Upper lobe of left lung (tissue), 6 donors: ENCODE data around the gene AAK1. TPM values are rescaled to one million over a fixed set of nuclear protein-coding genes. Genes with fewer than 3 reads are reported as not detected.
"Not testable (repeated sequence)": the region's sequence is repeated elsewhere in the genome, so short reads cannot be mapped to it uniquely, and the experiment has no call there.

Source experiments
- ATAC-seq, 2 donors: fragments of 200-7000 bp; cut with Tn5 transposase; one replicate each; pipeline ENCODE4 v1.9.1; 2022; ENCODE audit warnings: mild to moderate bottlenecking in 2 of 2, moderate library complexity in 2 of 2; ENCODE audit not compliant: low FRiP score in 2 of 2
- DNase-seq, 2 donors: peaks; one replicate each; pipeline ENCODE4 v3.0.0-alpha.2; 2019 to 2020
- H3K27ac ChIP-seq, 4 donors: fragments of 200-600 bp; sonication (generic); one replicate each; pipeline ENCODE4 v1.5.1; 2016 to 2019
- H3K27me3 ChIP-seq, 4 donors: fragments of 200-600 bp; sonication (generic); one replicate each; pipeline ENCODE4 v1.5.1; 2017 to 2019
- H3K36me3 ChIP-seq, 4 donors: fragments of 200-600 bp; sonication (generic); one replicate each; pipeline ENCODE4 v1.5.1; 2016 to 2019
- H3K4me1 ChIP-seq, 4 donors: fragments of 200-600 bp; sonication (generic); one replicate each; pipeline ENCODE4 v1.5.1; 2018 to 2019
- H3K4me3 ChIP-seq, 4 donors: fragments of 200-600 bp; sonication (generic); one replicate each; pipeline ENCODE4 v1.5.1; 2017 to 2019; ENCODE audit warnings: mild to moderate bottlenecking in 2 of 4, moderate library complexity in 1 of 4
- H3K9me3 ChIP-seq, 4 donors: fragments of 200-600 bp; sonication (generic); one replicate each; pipeline ENCODE4 v1.5.1; 2018 to 2019
- CTCF ChIP-seq, 6 experiments: fragments of 450-650 bp in 4 of 6; fragments of 200-600 bp in 2 of 6; sonication (generic) in 2 of 6; IDR thresholded peaks; one replicate each; pipeline ENCODE4 v1.5.1; 2016 to 2019; ENCODE audit warnings: antibody characterized with exemption in 6 of 6
- EP300 ChIP-seq, 4 donors: sonication (generic); formaldehyde crosslinking; IDR thresholded peaks; one replicate each; pipeline ENCODE4 v1.5.1; 2017; ENCODE audit warnings: antibody characterized with exemption in 4 of 4, control low read depth in 2 of 4
- POLR2A ChIP-seq, 4 donors: fragments of 450-650 bp; IDR thresholded peaks; one replicate each; pipeline ENCODE4 v1.5.1; 2016 to 2017; ENCODE audit warnings: antibody characterized with exemption in 4 of 4, mild to moderate bottlenecking in 2 of 4
- POLR2AphosphoS5 ChIP-seq, 2 donors: sonication (generic); formaldehyde crosslinking; IDR thresholded peaks; one replicate each; pipeline ENCODE4 v1.5.1; 2017; ENCODE audit warnings: antibody characterized with exemption in 2 of 2
- WGBS, 2 donors: methylation state at CpG; one replicate each; pipeline ENCODE4 v1.1.5; 2017 to 2018; 5-methylcytosine and 5-hydroxymethylcytosine counted together
- total RNA-seq, 6 donors: library from RNA; depleted of rRNA in 4 of 6; stranded (reverse); fragments of >200 nt in 4 of 6; gene quantifications; one replicate each; pipeline versions ENCODE4 v1.1.0 to v1.2.1, GENCODE V29; 2016 to 2021
- donor health status: DM: no; HTN: no; CAD: no; lungs with moderate emphysema.
- donor health status: DM: no; HTN: yes; CAD: no; lungs with severe emphysema.

AAK1 gene
- total RNA-seq, 6 donors from 2014 or later: 45.1 to 105 (median 58.8) TPM

GRCh38 chr2:69450735-69451416 lies 192.7 kb downstream of the AAK1 start:
- no peaks in the 10 kb centered on the region for H3K27me3 ChIP-seq
- H3K36me3 ChIP-seq: no peaks in the 10 kb centered on the region
- H3K9me3 ChIP-seq: no peaks in the 10 kb centered on the region
- no peak overlapping the region for H3K4me3 ChIP-seq
- H3K4me1 ChIP-seq: no peaks in the 10 kb centered on the region
- H3K27ac ChIP-seq: no peak overlapping the region
- TF ChIP-seq EP300 (IDR thresholded peaks at IDR 0.05) (no peak), POLR2AphosphoS5 (IDR thresholded peaks at IDR 0.05) (no peak), CTCF (IDR thresholded peaks at IDR 0.05) (no peak), POLR2A (IDR thresholded peaks at IDR 0.05) (no peak)
- DNase-seq (no peak), ATAC-seq (no peak)
- WGBS, 2 donors: 75 to 83% methylated on average over 6 of the region's 6 CpGs

GRCh38 chr2:69449906-69450305 lies 193.6 kb downstream of the AAK1 start:
- ATAC-seq (no peak), DNase-seq (no peak)
- H3K36me3 ChIP-seq: no peaks in the 10 kb centered on the region
- no peaks in the 10 kb centered on the region for H3K27me3 ChIP-seq
- H3K4me1 ChIP-seq: no peaks in the 10 kb centered on the region
- no peak overlapping the region for H3K4me3 ChIP-seq
- no peak for TF ChIP-seq POLR2AphosphoS5 (IDR thresholded peaks at IDR 0.05)
- no peak for TF ChIP-seq EP300 (IDR thresholded peaks at IDR 0.05)
- TF ChIP-seq CTCF (IDR thresholded peaks at IDR 0.05): no peak
- no peak for TF ChIP-seq POLR2A (IDR thresholded peaks at IDR 0.05)
- no peaks in the 10 kb centered on the region for H3K9me3 ChIP-seq
- no peak overlapping the region for H3K27ac ChIP-seq
- 62 to 89% methylated on average over 5 of the region's 5 CpGs for WGBS, 2 donors

GRCh38 chr2:69443673-69444072 lies 199.9 kb downstream of the AAK1 start:
- H3K36me3 ChIP-seq, DNase-seq: not testable (repeated sequence)

GRCh38 chr2:69439499-69439898 lies 204.0 kb downstream of the AAK1 start:
- H3K27ac ChIP-seq, ATAC-seq, H3K9me3 ChIP-seq, H3K36me3 ChIP-seq, DNase-seq, H3K27me3 ChIP-seq, H3K4me3 ChIP-seq: not testable (repeated sequence)
- 95 to 97% methylated on average over 2 of the region's 2 CpGs for WGBS, 2 donors
- peaks cover 11 to 24% (median 20%) of the 10 kb centered on the region in 4 donors for H3K4me1 ChIP-seq

More at GRCh38 chr2:69443673-69444072, 199.9 kb downstream of the AAK1 start:
- H3K27me3 ChIP-seq, H3K27ac ChIP-seq, H3K9me3 ChIP-seq, H3K4me1 ChIP-seq, ATAC-seq, H3K4me3 ChIP-seq: not testable (repeated sequence)
- 76 to 84% methylated on average over 3 of the region's 3 CpGs for WGBS, 2 donors

GRCh38 chr2:69438580-69438979 lies 205.0 kb downstream of the AAK1 start:
- ATAC-seq: no peak
- DNase-seq: peak in 1 of 2 donors; percentile 62
- peaks cover 11 to 24% (median 20%) of the 10 kb centered on the region in 4 donors for H3K4me1 ChIP-seq
- H3K27ac ChIP-seq: peak overlapping the region; percentile 91 to 99 (median 96)
- H3K4me3 ChIP-seq: no peak overlapping the region
- no peaks in the 10 kb centered on the region for H3K36me3 ChIP-seq
- H3K27me3 ChIP-seq: no peaks in the 10 kb centered on the region
- 95 to 100% methylated on average over 6 of the region's 6 CpGs for WGBS, 2 donors
- TF ChIP-seq EP300 (IDR thresholded peaks at IDR 0.05) (no peak), POLR2A (IDR thresholded peaks at IDR 0.05) (no peak), POLR2AphosphoS5 (IDR thresholded peaks at IDR 0.05) (no peak), CTCF (IDR thresholded peaks at IDR 0.05) (no peak)
- no peaks in the 10 kb centered on the region for H3K9me3 ChIP-seq

GRCh38 chr2:69437751-69438154 lies 205.8 kb downstream of the AAK1 start:
- DNase-seq: peak in 1 of 2 donors; percentile 44
- Histone ChIP-seq H3K4me3 (peak overlapping the region; percentile 63 to 91 (median 86)), H3K27ac (peak overlapping the region; percentile 91 to 99 (median 96)), H3K4me1 (peaks cover 11 to 24% (median 20%) of the 10 kb centered on the region in 4 donors), H3K27me3 (no peaks in the 10 kb centered on the region), H3K36me3 (no peaks in the 10 kb centered on the region), H3K9me3 (no peaks in the 10 kb centered on the region)
- TF ChIP-seq EP300 (IDR thresholded peaks at IDR 0.05) (no peak), POLR2AphosphoS5 (IDR thresholded peaks at IDR 0.05) (no peak), CTCF (IDR thresholded peaks at IDR 0.05) (no peak), POLR2A (IDR thresholded peaks at IDR 0.05) (no peak)
- peak; percentile 54 to 70 for ATAC-seq
- 55 to 62% methylated on average over 7 of the region's 7 CpGs for WGBS, 2 donors
